MCF 10A (cell line): Measurements from ENCODE around the gene GATB. TPM values are rescaled to one million over a fixed set of nuclear protein-coding genes. Genes with fewer than 3 reads are reported as not detected.

Source experiments
- BruUV-seq: library from RNA; stranded (reverse); fragments of 400-500 nt; replicated peaks from 2 replicates; lab custom pipeline; 2021; lab: Mats Ljungman, UMichigan
- CTCF ChIA-PET: fragments of 300-600 bp; sonication (Branson Sonifier 250); formaldehyde crosslinking; extraction: SDS; loops from one replicate; lab custom pipeline; 2021; ENCODE audit warnings: antibody characterized with exemption, inconsistent platforms; lab: Yijun Ruan, JAX
- POLR2A ChIA-PET: fragments of 300-600, 350-650 bp; sonication (Branson Sonifier 250); formaldehyde crosslinking; extraction: SDS; loops from one replicate; lab custom pipeline; 2020; ENCODE audit warnings: antibody characterized with exemption, inconsistent platforms; lab: Yijun Ruan, JAX
- DNase-seq: peaks from one replicate; pipeline ENCODE4 v3.0.0-alpha.2; 2018; ENCODE audit not compliant: unreplicated experiment
- H3K27ac Mint-ChIP-seq: one replicate; pipeline ENCODE4 v1.8.0; 2022; ENCODE audit warnings: mild to moderate bottlenecking, low read depth, mixed read lengths; ENCODE audit not compliant: unreplicated experiment
- H3K27me3 Mint-ChIP-seq: one replicate; pipeline ENCODE4 v1.8.0; 2022; ENCODE audit warnings: mixed read lengths; ENCODE audit not compliant: insufficient read depth, unreplicated experiment
- H3K36me3 Mint-ChIP-seq: one replicate; pipeline ENCODE4 v1.8.0; 2022; ENCODE audit warnings: mild to moderate bottlenecking, moderate library complexity, mixed read lengths; ENCODE audit not compliant: insufficient read depth, unreplicated experiment
- H3K4me1 Mint-ChIP-seq: one replicate; pipeline ENCODE4 v1.8.0; 2022; ENCODE audit warnings: mixed read lengths; ENCODE audit not compliant: insufficient read depth, unreplicated experiment
- H3K4me3 Mint-ChIP-seq: one replicate; pipeline ENCODE4 v1.8.0; 2022; ENCODE audit warnings: mild to moderate bottlenecking, moderate library complexity, mixed read lengths; ENCODE audit not compliant: unreplicated experiment
- H3K9me3 Mint-ChIP-seq: one replicate; pipeline ENCODE4 v1.8.0; 2022; ENCODE audit warnings: mixed read lengths; ENCODE audit not compliant: unreplicated experiment
- intact Hi-C: fragments of 100-400 bp; cut with micrococcal nuclease; formaldehyde crosslinking; loops from 2 replicates; pipeline ENCODE4 v1.14.1; 2022
- total RNA-seq: library from RNA; stranded (reverse); gene quantifications from 2 replicates; pipeline ENCODE4 v1.2.3, GENCODE V29; 2022
- TF ChIP-seq, protein P1 (sequence below): fragments of 200-600 bp; IDR thresholded peaks from one replicate; pipeline ENCODE4 v1.8.0; 2022; ENCODE audit warnings: antibody characterized with exemption, mild to moderate bottlenecking; ENCODE audit not compliant: unreplicated experiment

The GATB gene
- total RNA-seq, 1 experiment from 2014 or later = 17.8 TPM

DNA sequence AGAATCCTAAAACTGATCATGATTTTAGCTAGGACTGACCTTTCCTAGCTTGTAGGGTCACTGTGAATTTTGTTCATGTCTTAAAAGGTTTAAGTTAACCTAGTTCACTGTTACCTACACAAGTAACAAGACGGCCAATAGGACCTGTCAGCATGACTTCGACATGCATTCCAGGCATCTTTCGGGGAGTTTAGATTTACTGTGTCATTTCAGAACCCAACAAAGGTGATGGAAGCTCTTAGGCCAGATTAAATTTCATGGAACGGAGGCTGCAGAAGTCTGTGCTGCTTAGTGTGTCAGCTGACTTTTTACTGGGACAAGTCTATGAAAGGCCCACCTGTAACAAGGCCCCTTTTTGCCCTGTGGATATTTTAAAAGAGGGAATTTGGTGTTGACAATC, 93.1 kb downstream of the GATB start:
- H3K4me1 Mint-ChIP-seq = no peaks in the 10 kb centered on the region
- peaks cover 13% of the 10 kb centered on the region for H3K36me3 Mint-ChIP-seq
- no peaks in the 10 kb centered on the region for H3K27me3 Mint-ChIP-seq
- H3K4me3 Mint-ChIP-seq = no peak overlapping the region
- POLR2A ChIA-PET = interaction anchor here (0.6 to 1.0 kb wide), 2 partner anchors 19 to 47 kb away, joined by 3 to 5 read pairs; no protein-coding TSS in a partner anchor
- CTCF ChIA-PET = interaction anchor here (1.0 to 1.2 kb wide), 2 partner anchors 26 to 54 kb away, joined by 3 read pairs; no protein-coding TSS in a partner anchor
- intact Hi-C loops = no loop called here
- no peaks in the 10 kb centered on the region for H3K9me3 Mint-ChIP-seq
- no peak for DNase-seq
- BruUV-seq = no TSS peak
- no peak overlapping the region for H3K27ac Mint-ChIP-seq
- TF ChIP-seq, protein P1, sequence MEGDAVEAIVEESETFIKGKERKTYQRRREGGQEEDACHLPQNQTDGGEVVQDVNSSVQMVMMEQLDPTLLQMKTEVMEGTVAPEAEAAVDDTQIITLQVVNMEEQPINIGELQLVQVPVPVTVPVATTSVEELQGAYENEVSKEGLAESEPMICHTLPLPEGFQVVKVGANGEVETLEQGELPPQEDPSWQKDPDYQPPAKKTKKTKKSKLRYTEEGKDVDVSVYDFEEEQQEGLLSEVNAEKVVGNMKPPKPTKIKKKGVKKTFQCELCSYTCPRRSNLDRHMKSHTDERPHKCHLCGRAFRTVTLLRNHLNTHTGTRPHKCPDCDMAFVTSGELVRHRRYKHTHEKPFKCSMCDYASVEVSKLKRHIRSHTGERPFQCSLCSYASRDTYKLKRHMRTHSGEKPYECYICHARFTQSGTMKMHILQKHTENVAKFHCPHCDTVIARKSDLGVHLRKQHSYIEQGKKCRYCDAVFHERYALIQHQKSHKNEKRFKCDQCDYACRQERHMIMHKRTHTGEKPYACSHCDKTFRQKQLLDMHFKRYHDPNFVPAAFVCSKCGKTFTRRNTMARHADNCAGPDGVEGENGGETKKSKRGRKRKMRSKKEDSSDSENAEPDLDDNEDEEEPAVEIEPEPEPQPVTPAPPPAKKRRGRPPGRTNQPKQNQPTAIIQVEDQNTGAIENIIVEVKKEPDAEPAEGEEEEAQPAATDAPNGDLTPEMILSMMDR = no peak

DNA sequence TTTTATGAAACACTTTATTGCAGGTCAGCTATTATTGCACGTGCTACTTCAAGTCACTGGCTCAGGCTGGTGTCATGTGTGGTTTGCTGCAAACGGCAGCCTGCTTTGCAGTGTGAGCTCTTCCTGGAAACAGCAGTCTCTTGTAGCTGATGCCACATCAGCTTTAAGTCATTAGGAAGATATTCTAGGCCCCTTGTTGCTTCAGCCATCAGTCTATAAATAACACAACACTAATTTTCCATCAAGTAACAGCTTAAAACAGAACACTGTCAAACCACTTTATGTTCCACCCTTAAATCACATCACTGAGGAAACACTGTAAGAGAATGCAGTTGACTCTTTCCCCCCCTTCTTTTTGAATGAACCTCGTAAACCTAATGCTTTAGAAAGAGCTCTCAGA, 93.8 kb downstream of the GATB start:
- no peaks in the 10 kb centered on the region for H3K9me3 Mint-ChIP-seq
- no peaks in the 10 kb centered on the region for H3K4me1 Mint-ChIP-seq
- ChIA-PET CTCF (interaction anchor here (0.6 to 1.2 kb wide), 3 partner anchors 14 to 54 kb away, joined by 3 read pairs; no protein-coding TSS in a partner anchor), POLR2A (interaction anchor here (0.5 kb wide), 1 partner anchor 29 kb away, joined by 3 read pairs; no protein-coding TSS in a partner anchor)
- intact Hi-C loops = no loop called here
- TF ChIP-seq, protein P1 = no peak
- no TSS peak for BruUV-seq
- no peaks in the 10 kb centered on the region for H3K27me3 Mint-ChIP-seq
- peaks cover 13% of the 10 kb centered on the region for H3K36me3 Mint-ChIP-seq
- no peak overlapping the region for H3K27ac Mint-ChIP-seq
- no peak for DNase-seq
- no peak overlapping the region for H3K4me3 Mint-ChIP-seq

DNA sequence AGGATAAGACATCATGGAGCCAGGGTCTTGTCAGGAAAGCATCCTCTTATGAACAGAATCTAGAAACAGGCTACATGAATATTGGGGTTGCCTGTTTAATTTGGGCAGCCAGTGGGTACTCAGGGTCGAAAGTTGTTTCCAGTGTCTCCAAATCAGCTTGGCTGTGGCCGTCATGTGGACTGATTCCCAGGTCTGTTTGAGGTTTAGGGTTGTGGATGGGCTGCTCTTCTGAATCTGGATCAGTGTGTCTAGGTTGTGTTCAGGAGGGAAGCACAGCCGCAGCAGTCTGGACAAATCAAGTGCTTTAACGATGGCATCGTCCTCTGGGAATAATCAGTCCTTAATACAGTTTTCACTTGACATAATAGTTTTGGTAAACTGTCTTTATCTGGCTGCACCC, 94.3 kb downstream of the GATB start:
- H3K4me1 Mint-ChIP-seq = no peaks in the 10 kb centered on the region
- no peak overlapping the region for H3K27ac Mint-ChIP-seq
- H3K36me3 Mint-ChIP-seq = peaks cover 13% of the 10 kb centered on the region
- ChIA-PET POLR2A (interaction anchor here (0.5 kb wide), 1 partner anchor 28 kb away, joined by 3 read pairs; no protein-coding TSS in a partner anchor), CTCF (interaction anchor here (1.2 kb wide), 1 partner anchor 27 kb away, joined by 3 read pairs; no protein-coding TSS in a partner anchor)
- no peak overlapping the region for H3K4me3 Mint-ChIP-seq
- DNase-seq = no peak
- TF ChIP-seq, protein P1 = no peak
- BruUV-seq = no TSS peak
- no peaks in the 10 kb centered on the region for H3K27me3 Mint-ChIP-seq
- intact Hi-C loops = no loop called here
- H3K9me3 Mint-ChIP-seq = no peaks in the 10 kb centered on the region

DNA sequence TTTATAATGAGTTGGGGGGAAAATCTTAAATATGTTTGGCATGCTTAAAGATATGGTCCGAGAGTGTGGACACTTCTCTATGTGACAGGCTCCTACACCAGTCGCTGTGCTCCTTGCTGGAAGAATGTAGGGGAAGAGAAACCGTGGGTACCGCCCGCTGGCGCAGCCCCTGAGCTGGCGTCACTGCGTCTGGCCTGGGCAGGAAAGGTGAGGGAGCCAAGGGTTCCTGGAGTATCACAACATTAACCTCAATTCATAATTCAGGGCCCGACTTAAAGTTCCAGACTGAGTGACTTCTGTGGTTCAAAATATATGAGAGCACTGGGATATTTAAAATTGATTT, 95.1 kb downstream of the GATB start:
- Mint-ChIP-seq H3K27ac (no peak overlapping the region), H3K9me3 (no peaks in the 10 kb centered on the region), H3K27me3 (no peaks in the 10 kb centered on the region), H3K4me3 (no peak overlapping the region), H3K4me1 (no peaks in the 10 kb centered on the region), H3K36me3 (peaks cover 18% of the 10 kb centered on the region)
- BruUV-seq = no TSS peak
- TF ChIP-seq, protein P1 = no peak
- intact Hi-C loops = no loop called here
- POLR2A ChIA-PET = no interaction called here
- no peak for DNase-seq
- CTCF ChIA-PET = no interaction called here
